ENCODE results near the gene UBQLN4.

DNA sequence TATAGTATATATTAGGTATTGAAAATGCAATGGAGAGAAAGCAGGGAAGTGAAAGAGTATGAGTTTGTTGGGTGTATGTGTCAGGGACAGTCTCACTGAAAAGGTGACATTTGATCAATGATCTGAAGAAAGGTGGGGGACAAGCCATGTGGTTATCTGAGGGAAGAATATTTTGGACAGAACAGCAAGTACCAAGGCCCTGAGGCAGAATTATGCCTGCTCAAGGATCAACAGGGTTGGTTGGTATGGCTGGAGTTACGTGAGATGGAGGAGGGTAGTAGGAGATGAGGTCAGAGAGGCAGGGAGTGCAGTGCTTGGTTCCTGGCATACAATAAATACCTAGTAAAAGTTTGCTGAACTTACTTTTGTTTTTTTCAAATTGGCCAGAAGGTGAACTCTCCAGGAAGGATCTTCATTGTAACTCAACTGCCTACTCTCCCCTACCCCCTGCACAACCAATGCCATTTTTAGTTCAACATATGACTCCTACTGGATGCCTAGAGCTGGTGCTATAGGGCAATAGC, 2.8 kb upstream of the UBQLN4 start:
- TF ChIP-seq, protein P1, sequence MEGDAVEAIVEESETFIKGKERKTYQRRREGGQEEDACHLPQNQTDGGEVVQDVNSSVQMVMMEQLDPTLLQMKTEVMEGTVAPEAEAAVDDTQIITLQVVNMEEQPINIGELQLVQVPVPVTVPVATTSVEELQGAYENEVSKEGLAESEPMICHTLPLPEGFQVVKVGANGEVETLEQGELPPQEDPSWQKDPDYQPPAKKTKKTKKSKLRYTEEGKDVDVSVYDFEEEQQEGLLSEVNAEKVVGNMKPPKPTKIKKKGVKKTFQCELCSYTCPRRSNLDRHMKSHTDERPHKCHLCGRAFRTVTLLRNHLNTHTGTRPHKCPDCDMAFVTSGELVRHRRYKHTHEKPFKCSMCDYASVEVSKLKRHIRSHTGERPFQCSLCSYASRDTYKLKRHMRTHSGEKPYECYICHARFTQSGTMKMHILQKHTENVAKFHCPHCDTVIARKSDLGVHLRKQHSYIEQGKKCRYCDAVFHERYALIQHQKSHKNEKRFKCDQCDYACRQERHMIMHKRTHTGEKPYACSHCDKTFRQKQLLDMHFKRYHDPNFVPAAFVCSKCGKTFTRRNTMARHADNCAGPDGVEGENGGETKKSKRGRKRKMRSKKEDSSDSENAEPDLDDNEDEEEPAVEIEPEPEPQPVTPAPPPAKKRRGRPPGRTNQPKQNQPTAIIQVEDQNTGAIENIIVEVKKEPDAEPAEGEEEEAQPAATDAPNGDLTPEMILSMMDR (IDR thresholded peaks at IDR 0.05; ENCODE audit: low read length), result no peak
- TF ChIP-seq EZH2 (optimal IDR thresholded peaks at IDR 0.05; ENCODE audit: low read depth, low read length), result no peak

Data from MM.1S (cell line).